Keratinocyte (primary cell): ENCODE results near the gene SLCO2B1.

Experiments
- EZH2 ChIP-seq: IDR thresholded peaks from one replicate; pipeline ENCODE4 v1.6.1; 2012; ENCODE audit warnings: inconsistent platforms, mild to moderate bottlenecking, low read length, moderate library complexity
- TF ChIP-seq, protein P1 (sequence below), 3 experiments: IDR thresholded peaks in 1 of 3; conservative IDR thresholded peaks in 1 of 3; optimal IDR thresholded peaks in 1 of 3; 2 replicates in 2 of 3; 3 replicates in 1 of 3; pipeline versions ENCODE3 to v1.5.1; 2011; ENCODE audit warnings: low read length in 3 of 3, mild to moderate bottlenecking in 3 of 3, moderate library complexity in 2 of 3, control low read depth in 1 of 3, inconsistent platforms in 1 of 3; ENCODE audit not compliant: insufficient read depth in 2 of 3; ENCODE audit errors: extremely low read depth in 1 of 3

DNA sequence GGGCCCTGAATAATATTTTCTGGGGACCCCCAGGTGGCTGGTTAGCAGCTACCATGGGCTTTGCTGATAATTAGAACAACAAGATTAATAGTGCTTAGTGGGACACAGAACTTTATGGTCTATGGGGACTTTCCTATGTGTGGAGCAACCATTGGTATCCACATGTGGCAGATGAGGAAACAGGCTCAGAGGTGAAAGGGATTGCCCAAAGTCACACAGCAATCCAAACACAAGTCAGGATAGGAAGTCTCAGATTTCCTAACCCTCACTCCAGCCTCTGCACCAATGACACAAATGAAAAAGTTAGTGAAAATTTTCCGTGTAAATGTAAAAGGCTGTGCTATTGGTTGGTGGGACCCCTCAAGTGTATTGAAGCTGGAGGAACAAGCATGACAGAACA is 15.3 kb upstream of the SLCO2B1 start:
- TF ChIP-seq, protein P1, sequence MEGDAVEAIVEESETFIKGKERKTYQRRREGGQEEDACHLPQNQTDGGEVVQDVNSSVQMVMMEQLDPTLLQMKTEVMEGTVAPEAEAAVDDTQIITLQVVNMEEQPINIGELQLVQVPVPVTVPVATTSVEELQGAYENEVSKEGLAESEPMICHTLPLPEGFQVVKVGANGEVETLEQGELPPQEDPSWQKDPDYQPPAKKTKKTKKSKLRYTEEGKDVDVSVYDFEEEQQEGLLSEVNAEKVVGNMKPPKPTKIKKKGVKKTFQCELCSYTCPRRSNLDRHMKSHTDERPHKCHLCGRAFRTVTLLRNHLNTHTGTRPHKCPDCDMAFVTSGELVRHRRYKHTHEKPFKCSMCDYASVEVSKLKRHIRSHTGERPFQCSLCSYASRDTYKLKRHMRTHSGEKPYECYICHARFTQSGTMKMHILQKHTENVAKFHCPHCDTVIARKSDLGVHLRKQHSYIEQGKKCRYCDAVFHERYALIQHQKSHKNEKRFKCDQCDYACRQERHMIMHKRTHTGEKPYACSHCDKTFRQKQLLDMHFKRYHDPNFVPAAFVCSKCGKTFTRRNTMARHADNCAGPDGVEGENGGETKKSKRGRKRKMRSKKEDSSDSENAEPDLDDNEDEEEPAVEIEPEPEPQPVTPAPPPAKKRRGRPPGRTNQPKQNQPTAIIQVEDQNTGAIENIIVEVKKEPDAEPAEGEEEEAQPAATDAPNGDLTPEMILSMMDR (optimal IDR thresholded peaks at IDR 0.05 in 1 of 3, IDR thresholded peaks at IDR 0.05 in 1 of 3, conservative IDR thresholded peaks at IDR 0.05 in 1 of 3; ENCODE audit: extremely low read depth in 1 of 3, insufficient read depth in 2 of 3, low read length in 3 of 3): no peak
- no peak for TF ChIP-seq EZH2
